CD4-positive, alpha-beta T cell treated with Interleukin-6 for 4 hours (primary cell): Measurements from ENCODE around the gene POLA1.
"Not testable (repeated sequence)": the region's sequence is repeated elsewhere in the genome, so short reads cannot be mapped to it uniquely, and the experiment has no call there.

ENCODE experiments used
- DNase-seq: peaks from one replicate; pipeline ENCODE4 v3.0.0-alpha.2; 2020; ENCODE audit warnings: mixed read lengths

POLA1 gene

DNA sequence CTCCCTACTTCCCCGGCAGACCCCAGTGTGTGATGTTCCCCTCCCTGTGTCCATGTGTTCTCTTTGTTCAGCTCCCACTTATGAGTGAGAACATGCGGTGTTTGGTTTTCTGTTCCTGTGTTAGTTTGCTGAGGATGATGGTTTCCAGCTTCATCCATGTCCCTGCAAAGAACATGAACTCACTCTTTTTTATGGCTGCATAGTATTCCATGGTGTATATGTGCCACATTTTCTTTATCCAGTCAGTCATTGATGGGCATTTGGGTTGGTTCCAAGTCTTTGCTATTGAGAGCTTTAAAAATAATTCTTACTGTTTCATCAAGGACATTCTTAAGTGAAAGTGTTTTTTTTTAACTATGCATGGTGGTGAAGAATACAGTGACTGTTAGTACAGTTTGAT lies 126.1 kb downstream of the POLA1 start:
- not testable (repeated sequence) for DNase-seq

DNA sequence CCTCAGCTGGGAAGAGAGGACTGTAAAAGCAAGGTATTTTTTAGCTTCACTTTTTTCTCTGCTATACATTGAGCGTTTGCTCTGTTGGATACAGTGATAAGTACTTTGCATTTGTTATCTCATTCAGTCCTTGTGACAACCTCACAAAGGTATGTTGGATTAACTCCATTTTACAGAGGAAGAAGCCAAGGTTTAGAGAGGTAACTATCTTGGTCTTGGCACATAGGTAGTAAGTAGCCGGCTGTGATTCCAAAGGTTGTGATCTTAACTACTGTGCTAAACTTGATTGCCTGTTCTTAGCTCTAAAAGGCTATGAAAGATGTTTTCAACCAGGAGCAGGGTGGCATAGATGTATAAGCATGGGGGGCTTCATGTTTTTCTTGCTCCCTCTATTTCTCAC lies 134.4 kb downstream of the POLA1 start:
- DNase-seq: no peak

DNA sequence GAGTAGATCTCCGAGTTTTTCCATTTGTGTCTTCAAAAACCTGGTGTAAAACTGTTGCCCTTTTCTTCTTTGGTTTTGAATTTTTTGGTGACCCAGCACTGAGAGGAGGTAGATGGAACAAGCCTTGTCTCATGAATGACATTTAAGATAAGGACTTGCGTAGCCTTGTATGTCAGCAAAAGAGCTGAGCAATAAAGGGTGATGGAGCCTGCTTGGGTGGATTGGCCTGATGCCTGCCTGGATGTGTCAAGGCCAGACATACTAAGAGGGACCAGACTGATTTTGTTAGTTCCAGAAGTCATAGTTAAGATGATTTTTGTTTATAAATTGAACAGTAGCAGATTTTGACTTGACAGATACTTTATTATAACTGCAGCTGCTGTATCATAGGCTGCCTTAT lies 134.9 kb downstream of the POLA1 start:
- DNase-seq: no peak

DNA sequence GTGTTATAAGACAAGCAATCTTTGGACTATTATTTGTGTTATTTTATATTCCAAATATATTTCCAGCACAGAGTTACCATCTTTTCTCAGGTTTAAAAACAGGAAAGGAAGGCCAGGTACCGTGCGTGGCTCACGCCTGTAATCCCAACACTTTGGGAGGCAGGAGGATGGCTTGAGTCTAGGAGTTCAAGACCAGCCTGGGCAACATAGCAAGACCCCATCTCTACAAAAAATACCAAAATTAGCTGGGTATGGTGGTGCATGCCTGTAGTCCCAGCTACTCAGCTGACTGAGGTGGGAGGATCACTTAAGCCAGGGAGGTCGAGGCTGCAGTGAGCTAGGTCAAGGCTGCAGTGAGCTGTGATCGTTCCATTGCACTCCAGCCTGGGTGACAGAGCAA lies 140.0 kb downstream of the POLA1 start:
- no peak for DNase-seq

DNA sequence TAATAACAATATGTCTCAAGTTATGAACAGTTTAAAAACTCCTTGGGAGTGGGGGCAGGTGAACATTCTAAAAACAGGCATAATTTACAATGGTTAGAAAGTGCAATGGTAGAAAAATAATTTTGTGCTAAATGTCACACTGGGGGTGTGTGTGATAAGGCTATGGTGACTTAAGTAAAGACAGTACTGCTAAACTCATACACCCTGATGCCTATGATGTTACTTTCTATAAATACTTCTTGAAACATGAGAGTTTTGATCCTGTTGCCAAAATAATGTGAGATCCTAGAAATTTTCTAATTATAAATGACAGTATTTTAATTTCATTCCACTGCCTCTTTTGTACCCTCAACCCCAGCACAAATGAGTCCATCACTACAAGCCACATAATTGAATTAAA lies 144.2 kb downstream of the POLA1 start:
- no peak for DNase-seq

DNA sequence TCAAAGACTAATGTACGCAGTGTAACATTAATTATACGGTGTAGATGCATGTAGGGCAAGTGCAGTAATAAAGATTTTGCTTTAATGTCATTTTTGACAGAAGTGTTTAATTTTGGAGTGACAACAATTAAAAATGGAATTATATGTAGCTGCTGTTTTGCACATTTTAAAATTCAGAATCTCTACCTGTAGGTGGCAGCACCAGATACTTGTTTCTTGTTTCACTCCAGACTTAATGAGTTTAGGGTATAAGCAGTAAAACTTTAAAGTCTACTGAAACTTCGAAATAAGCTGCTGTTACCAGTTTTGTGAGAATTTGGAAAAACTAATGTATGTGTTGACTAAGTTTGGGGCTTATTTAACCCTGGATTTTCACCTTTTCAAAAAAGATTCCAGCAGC lies 144.9 kb downstream of the POLA1 start:
- DNase-seq: no peak

DNA sequence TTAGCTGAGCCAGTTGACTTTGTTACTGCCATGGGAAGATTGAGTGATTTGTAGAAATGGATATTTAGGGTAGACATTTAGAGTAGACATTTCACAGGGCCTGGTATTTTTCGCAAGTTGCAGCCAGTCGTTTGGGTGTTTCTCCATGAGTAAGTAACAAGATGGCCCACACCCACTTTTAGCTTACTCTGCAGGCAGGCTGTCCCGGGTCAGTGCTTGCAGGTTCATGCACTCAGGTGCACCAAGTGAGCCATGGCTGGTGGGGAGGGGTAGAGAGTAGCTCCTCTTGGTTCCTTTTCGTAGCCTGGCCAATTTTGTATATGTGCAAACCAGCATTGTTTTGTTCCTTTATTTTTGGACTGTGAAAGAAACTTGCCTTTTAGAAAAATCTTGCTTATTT lies 145.6 kb downstream of the POLA1 start:
- no peak for DNase-seq

DNA sequence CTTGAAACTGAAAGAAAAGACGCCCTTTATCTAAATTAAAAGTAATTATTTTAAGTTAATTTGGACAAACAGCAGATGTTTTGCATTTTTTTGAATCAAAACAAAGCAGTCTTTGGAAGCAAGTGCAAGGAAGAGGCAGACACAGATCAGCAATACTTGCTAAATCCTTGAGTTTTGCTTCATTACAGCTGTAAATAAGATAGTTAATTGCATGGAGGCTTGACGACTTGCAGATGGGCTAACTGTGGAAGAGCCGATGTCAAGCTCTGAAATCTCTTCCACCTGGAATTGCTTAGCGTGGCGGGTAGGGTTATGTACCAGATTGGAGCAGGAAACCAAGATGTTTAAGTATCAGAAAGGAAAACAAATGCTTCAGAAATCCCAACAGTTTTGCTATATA lies 148.8 kb downstream of the POLA1 start:
- DNase-seq: no peak

DNA sequence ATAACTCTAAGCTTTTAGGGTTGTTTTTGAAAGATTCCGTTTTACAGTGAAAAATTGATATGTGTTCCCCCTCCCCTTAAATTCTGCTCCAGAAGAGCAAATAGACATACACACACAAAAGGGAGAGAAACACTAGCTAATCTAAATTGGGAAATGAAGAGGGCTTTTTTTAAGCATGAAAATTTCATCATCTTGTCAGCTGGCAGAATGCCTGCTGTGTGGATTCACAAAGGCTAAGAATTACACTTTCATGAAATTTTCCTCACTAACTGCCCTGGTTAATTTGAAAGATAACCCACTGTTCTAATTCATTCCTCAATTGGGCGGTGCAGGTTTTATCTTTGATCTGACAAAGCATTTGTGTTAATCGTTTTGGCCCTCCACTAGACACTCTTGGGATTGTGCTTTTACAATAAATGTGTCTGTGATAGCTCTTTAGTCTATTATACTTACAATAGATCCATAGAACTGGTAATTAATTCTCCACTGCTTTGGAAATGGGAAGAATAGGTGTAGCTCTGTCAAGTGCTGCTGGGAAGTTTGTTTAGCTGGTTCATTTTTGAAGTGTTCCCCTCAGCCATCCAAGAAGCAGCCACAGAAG lies 152.9 kb downstream of the POLA1 start:
- no peak for DNase-seq

DNA sequence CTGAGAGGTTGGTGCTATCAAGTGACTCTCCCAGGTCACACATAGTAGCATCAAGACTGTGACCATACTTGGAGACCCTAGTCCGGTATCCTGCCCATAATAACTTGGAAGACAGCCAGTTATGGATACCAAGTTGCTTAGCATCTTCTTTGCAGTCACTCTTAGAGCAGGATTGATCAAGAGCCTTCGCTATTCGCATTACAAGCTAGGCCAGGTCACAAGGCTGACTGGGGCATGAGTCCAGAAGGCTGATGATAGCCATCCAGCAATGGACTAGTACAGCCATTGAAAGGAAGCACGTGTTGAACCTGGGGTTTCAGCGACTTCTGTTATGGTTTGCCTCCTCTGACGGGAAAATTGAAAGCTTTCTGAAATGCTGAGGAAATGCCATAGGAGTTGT lies 157.6 kb downstream of the POLA1 start:
- no peak for DNase-seq

DNA sequence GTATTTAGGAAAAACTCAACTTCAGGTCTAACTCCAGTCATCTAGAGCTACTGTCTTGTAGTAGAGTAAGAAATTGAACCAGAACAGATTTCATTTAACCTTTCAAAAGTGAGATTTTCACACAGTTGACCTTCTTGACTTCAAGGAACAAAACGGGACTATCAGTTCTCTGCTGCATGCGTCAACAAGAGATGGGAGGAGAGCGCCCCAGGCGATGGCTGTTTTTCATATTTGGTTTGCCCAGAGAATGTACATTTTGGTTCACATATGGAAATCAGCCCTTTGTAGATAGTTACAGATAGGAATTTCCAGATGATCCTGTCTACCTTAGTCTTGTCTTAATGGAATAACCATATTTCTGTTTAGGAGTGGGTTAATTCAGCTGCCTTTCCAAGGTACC lies 158.1 kb downstream of the POLA1 start:
- DNase-seq: no peak

DNA sequence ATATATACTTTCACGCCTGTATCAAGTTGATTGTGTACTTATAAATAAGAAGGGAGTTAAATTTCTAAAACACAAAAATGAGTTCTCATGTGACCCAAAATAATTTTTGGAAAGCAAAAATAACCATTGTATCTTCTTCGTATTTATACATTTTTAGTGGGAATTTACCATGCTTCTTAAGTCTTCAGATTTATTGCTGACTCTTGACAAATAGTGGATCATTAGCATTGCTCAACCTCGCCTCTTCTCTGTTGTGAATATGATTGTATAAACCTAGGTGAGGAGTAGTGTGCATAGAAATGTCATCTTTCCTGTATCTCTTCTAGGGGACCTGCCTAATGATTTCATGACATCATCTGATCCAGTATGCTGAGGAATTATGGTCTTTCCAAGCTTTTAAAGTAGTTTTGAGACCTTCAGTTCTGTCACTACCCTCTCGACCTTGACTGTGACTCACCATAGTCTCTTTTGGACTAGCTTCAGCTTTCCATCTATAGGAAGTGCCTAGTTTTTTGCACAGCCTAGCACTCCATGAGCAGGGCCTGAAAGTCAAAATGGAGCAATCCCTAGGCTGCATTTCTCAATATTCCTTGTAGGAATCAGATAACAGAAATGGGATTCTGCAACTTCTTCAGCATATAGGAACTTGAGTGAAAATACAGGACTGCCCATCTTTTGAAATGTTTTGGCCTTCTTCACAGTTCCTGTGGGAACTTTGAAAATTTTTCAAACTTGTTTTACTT lies 164.5 kb downstream of the POLA1 start:
- DNase-seq: no peak

DNA sequence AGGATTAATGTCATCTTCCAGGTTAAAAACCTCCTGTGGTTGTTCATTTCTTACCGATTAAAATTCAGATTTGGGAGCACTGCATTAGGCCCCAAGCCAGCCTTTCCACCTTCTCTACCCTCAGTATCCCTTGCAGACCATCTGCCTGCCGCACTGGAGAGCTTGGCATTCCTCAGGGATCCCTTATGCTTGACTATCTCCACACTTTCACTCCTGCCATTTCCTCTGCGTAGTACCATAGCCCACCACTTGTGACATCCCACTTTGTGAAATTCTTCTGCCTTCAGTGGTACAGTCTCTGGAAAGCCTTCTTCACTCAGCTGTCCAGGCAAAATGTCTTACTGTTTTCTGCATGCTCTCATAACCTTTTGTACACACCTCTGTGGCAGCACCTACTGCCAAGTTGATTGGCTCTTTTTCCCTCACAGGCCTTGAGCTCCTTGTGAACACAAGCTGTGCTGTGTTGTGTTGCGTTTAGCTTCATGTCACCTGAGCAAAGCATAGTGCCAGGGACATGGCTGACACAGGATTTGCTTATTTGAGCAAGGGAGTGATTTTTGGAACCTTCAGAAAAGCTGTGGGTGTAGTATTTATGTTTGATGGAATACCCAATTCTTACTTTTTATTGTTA lies 165.6 kb downstream of the POLA1 start:
- no peak for DNase-seq

DNA sequence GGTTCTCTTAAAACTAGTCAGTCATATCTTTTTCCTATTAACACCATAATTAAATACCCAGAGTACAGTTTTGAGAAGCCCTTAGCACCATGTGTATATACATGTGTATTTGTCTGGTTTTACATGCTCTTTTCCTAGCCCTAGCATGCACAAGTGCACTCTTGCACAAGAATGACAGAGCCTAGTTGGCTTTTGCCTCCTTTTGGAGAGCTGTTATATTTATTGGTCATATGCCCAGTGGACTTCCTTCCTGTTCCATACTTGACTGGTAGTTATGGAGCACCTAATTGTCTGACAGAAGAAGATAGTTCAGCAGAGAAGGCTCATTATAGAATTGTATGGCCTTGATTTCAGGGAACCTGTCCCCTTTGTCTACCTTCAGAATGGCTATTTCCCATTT lies 166.4 kb downstream of the POLA1 start:
- no peak for DNase-seq

DNA sequence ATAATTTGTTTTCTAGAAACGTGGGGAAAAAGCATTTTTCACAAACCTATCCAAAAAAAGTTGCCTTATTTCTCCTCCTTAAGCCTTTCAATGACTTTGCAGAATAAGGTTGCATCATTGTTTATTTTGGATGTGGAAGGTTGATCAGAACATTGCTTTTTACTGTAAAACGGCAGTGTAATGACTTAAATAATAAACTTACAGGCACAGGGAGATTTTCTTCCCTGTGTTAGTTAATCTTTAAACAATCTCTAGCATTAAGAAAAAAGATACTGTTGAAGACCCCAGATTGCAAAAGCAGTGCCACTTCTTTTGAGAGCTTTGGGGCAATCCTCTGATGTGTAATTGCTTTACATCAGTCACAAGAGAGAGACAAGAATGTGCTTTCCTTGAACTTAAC lies 168.6 kb downstream of the POLA1 start:
- DNase-seq: no peak

DNA sequence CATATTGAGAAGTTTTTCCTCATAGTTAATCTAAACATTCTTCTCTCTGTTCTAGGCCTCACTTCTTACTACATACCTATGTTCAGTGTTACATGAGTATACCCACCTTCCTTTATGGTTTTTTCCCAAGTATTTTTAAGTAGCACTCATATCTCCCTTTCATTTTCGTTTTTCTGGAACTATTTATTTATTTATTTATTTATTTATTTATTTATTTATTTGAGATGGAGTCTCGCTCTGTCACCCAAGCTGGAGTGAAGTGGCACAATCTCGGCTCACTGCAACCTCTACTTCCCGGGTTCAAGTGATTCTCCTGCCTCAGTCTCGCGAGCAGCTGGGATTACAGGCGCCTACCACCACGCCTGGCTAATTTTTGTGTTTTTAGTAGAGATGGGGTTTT lies 170.1 kb downstream of the POLA1 start:
- not testable (repeated sequence) for DNase-seq

DNA sequence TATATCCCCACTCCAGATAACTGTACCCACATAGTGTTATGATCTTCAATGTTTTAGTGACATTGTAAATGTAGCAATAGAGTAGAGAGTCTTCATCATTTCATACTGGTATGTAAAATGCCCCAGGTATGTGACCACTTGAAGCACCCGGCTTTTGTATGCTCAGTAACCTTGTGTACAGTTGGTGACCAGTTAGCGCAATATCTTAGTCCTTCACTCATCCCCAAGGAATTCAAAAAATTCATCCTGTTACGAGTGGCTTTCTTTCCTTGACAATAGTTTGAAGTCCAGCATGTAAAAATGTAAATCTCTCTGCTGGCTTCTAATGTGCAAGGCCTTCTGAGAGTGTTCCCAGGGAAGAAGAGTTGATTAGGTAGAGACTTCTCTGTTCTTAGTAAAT lies 176.4 kb downstream of the POLA1 start:
- no peak for DNase-seq

DNA sequence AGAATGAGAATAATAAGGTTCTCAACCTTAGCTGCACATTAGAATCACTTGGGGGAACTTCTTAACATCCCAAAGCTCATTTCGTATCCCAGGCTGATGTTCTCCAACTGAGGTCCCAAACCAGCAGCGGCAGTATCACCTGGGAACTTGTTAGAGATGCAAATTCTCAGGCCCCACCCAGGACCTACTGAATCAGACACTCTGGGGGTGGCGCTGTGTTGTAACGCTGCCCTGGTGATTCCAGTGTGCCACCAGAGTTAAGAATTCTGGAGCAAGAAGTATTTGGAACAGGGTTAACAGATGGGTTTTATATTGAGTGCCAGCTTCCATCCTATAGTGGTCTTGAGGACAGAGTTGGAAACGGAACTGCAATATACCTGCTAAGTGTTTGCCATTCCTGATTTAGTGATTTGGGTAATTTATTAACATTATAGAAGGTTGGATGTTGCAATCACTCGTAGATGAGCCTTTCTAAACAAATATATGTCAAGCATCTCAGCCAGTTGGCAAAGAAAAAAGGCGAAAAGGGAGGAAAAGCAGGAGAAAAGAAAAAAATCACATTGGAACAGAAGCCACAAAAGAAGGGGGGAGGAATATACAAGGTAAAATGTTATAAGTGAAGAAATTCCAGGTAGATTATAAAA lies 181.0 kb downstream of the POLA1 start:
- DNase-seq: no peak

DNA sequence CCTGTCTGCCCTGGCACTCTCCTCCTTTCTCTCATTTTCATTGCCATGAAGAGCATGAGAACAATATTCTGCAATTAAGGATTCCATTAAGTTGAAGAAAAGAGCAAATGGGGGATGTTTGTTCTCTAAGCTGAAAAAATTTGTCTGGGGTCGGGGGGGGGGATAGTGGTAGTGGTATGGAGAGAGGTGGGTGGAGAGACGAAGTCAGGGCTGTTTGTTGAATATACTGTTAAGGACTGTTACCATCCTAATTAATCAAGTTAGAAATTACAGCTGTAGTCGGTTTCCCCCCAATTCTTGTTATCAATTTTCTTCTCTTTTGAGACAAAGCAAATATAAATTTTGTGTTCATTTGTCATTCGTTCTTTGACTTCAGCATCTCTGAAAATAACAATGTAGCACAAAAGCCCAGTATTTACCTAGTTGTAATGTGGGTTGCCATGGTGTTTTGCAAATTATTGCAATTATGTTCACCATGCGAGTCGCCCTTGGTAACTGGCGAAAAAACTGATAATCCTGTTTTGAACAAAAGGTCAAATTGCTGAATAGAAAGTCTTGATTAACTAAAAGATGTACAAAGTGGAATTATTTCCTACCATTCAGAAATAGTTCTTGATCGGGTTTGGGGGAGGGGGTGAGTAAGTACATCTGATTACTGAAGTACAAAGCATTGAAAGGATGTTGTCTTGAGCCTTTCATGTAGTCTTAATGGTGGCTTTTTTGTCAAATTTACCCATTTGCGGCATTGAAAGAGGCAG lies 183.0 kb downstream of the POLA1 start:
- DNase-seq: no peak

DNA sequence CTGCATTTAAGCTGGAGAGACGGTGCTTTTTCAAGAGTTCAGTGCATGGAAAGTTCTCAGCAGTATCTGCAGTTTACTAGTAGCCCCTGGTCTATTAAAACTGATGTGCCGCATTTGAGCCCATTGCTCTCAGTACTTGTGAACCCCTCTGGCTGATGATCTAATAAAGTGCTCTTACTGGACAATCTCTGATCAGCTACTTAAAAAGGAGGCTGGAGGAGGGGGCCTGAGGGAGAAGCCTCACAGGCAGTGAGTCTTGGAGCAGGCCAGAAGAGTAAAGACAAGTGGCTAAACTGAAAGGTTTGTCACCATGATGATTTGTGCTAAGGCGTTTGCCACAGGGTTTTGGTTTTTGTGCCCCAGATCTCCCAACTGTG lies 183.6 kb downstream of the POLA1 start:
- no peak for DNase-seq

DNA sequence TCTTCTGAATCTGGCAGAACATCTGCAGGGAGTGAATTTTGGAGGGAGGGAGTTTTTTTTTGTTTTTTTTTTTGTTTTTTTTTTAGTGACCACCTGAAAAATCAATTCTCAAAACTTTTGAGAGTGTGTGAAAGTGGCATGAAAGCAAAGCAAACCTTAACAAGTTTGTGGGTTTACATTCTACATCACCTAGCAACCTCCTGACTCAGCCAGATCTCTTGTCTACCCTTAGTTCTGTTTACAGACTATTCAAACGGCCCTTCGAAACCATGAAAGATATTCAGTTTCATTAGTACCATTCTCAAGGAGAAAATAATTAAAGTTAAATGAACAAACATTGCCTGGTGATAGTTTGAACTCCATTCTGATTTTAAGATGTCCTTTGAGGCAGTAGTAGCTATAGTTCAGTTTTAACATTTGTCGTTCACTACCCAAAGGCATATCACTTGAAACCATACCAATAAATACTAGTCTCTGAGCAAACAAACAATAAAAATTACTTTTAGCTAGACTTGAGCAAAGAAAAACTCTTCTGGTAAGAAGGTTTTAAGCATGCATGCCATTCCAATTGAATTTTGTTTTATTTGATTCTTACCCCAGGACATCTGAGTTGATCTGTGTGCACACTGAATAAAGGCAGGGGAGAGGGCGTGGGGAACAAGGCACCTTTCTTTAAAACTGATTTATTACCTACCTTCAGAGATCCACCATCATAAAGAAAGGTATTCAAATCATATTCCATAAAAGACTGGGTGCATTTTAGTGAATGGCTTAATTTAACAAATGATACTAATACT lies 184.3 kb downstream of the POLA1 start:
- DNase-seq: no peak

DNA sequence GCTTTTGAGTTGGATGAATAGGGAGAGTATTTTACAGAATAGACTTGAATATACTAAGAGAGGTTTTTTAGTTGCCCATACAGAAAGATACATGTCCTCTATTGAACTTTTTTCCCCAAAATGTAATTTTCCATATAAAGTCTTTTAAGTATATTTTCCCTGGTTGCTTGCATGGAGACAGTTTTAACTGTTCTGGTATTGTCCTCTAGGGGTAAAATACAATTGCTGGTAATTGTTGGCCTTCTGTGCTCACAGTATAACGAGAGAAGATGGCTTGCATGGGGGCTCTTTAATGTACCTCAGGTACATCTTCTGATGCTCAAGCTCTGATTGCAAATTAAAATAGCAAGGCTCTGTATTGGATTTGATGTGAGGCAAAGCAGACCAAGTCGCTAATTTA lies 186.0 kb downstream of the POLA1 start:
- no peak for DNase-seq

DNA sequence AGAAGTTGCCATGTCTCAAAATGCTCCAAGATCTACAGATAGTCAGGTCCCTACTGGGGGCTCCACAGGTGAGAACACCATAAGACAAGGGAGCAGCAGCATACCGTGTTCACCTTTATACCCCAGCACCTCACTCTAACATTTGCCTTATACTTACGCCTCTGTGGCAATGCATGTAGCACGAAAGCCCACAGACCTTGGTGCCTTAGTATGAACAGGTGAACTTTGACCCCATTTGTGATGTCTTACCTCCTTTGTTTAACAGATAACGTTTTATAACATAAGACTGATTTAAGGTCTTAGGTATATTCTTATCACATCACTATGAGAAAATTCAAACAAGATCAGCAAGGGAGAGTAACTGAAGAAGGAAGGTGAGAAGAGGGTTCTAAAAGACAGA lies 193.2 kb downstream of the POLA1 start:
- no peak for DNase-seq
